Stimulated activated CD4-positive, alpha-beta T cell treated with anti-CD3 and anti-CD28 coated beads, Interleukin-1b, Interleukin-23, amount 100 ng/mL, for 48 hours (primary cell): ENCODE data around the gene SLC9A9.

Source experiments
- DNase-seq: peaks from one replicate; pipeline ENCODE4 v3.0.0-alpha.2; 2020

The SLC9A9 gene

DNA sequence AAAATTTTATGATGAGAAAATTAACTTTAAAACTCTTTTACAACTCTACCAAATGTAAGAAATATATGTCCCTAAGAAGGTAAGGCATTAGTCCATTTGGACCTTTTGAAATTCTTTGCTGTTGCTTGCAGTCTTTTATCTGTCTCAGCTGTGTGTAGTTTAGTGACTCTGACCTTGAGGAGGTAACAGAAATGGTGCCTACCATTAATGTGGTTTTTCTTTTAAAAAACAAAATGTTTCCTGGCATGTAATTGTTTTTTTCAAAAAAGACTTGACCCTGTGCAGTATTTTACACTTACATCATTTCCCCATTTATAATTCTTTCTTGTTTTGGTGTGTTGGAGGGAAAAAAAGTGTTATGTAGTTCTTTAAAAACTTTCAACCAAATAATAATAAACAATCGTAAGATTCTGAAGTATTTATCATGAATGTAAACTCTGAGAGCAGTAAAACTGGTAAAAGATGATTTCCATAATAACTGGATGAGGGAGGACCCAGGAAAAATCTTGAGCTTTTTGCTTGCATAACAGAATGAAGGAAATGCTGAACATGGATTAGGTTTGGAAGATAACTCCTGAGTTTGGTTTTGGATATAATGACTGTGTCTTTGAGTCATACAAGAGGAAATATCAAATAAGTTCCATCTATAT is 503.6 kb downstream of the SLC9A9 start:
- DNase-seq, result no peak

DNA sequence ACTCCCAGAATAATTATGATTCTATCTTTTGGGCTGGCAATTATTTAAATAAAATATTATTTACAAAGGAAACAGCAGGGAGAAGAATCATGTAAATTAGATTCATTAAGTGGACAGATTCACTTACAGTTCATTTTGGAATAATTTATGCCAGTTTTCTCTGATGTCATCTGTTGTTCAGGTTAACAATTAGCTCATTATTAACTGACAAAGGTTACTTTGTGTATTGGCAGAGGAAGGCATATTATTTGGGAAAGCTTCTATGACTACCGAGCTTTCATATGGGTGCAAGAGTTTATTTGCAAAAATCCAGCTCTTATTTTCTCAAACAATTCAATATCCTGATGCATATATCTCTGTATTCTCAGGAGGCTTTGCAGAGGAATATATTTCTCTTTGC is 504.3 kb downstream of the SLC9A9 start:
- no peak for DNase-seq

DNA sequence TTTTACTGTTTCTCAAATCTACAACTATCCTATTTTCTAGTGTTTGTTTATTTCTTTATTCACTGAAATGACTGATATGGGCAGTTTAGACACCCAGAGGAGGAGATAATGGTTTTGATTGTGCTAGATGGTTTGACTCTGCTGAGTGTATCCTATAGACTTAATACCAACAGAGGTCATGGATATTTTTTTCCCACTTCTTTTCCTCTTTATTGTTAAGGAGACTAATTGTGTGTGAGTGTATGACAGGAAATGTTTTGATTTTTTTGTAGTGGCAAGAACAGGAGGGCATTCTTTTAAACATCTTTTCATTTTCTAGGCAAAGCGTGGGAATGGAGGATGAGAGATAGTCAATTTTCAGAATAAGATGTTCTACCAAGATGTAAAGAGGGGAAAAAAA is 505.2 kb downstream of the SLC9A9 start:
- DNase-seq, result no peak

DNA sequence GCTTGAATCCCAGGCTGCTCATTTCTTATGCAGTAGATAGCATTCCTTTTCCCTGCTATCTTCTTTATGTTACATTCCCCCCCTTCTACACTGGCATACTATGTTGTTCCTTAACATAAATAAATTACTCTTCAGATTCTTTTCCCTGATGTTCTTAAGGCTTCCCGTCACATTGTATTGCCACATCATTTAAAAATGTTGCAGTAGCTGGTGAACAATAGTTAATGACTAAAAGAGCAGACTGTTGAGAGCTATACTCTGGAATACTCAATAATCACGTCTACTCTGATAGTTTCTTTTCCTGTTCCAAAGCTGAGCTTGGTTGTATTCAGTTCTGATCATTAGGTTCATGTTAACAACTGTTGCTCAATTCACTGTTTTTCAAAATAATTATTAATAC is 508.8 kb downstream of the SLC9A9 start:
- DNase-seq, result no peak

DNA sequence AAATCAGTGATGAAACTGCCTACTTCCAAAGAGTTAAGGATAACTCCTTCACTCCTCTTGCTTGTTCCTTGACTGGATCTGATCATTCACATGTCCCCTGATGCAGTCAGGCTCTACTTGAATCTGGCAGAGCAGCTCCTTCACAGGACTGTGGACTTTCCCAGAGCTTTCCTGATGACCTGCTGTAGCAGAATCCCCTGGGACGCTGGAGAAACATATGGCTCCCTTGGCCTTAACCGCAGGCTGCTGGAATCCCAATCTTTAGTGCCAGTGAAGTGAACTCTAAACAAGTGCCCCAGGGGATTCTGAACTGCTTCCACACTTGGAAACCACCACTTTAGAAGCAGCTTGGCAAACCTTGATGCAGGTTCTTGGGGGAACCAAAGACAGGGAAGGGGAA is 510.9 kb downstream of the SLC9A9 start:
- DNase-seq, result no peak

DNA sequence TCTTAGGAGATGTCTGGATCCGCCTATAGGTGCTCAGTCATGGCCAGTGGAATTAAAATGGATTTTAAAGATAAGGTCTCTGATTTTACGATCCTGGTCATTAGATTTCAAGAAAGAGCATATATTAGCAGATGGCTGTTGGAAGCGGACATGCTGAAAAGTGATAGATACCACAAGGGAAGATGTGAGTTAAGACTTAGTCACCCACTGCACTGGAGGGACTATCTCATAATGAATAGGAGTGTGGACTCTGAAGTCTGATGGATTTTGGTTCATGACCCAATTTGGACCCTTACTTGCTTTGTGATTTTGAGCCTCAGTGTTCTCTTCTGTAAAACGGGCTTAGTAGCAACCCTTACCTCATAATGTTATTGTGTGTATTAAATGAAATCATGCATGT is 514.0 kb downstream of the SLC9A9 start:
- no peak for DNase-seq

DNA sequence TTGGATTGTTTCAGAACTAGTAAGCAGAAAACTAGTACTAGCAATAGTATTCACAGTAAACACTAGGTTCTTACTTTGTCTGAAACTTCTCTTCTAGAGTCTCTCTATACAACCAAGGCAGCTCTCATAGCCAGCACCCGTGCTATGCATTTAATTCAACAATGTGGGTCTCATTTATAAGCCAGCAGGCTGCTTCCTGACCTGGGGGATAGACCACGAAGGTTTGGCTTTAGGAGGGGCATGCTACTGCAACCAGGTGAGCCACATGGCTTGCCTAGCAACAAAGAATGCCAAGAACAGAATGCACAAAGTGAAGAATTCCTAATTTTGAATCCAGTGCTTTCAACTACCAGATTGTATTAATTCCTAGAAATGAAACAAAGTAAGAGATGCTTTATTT is 514.9 kb downstream of the SLC9A9 start:
- no peak for DNase-seq

DNA sequence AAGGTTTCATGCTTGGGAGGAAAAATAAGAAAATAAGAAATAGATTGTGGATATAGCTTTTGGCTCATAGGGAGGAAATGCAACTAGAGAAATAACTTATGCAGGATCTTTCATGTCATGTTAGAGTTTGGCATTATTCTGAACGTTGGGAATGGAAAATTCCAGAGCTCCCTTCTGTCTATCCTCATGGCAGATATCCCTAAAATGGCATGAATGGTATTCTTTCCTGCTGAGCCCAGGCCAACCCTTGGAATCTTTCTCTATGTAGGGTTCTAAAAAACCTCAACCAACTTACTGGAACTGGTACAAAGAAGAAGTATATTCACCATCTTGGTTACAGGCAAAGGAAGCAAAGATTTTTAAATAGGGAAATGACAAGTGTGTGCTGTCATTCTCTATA is 516.2 kb downstream of the SLC9A9 start:
- DNase-seq, result no peak

DNA sequence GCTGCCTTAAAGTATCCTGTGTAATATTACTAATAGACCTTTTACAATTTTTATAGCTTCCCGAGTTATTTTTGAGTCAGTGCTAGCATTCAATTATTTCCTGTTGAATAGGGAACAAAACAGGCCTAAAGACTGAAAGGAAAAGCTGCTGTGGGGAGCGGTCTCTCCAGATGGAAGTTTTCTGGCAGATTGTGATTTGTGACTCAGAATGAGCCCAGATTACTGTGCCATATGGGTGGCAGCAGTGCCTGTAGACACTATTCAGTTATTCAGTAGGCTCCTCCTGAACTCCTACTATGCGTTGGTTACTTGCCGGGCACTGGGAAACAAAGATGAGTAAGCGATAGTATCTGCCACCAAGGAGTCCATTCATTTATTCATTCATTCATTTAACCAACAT is 516.9 kb downstream of the SLC9A9 start:
- no peak for DNase-seq

DNA sequence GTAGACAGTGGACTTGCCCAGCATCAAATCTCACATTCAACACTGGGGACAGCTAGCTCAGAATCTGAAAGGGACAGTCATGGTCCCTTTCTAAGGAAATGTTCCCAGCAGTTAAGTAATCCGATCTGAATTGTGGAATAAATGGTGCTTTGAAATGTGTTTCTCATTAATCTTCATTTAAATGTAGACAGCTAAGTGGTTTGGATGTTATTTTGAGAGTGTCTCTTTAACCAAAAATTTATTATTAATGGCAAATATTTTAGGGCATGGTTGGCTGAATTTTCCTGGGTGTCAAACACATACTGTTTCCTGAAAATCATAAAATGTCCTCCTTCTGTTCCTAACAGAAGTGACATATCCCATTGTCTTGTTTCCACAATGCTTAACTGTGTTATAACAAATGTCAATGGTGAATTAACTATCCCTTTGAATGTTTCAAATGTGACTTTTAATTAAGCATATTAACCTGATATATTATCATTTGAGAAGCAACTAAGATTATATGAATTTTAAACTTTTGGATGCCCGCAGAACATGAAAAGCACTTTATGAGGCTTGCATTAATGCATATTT is 517.9 kb downstream of the SLC9A9 start:
- DNase-seq, result no peak

DNA sequence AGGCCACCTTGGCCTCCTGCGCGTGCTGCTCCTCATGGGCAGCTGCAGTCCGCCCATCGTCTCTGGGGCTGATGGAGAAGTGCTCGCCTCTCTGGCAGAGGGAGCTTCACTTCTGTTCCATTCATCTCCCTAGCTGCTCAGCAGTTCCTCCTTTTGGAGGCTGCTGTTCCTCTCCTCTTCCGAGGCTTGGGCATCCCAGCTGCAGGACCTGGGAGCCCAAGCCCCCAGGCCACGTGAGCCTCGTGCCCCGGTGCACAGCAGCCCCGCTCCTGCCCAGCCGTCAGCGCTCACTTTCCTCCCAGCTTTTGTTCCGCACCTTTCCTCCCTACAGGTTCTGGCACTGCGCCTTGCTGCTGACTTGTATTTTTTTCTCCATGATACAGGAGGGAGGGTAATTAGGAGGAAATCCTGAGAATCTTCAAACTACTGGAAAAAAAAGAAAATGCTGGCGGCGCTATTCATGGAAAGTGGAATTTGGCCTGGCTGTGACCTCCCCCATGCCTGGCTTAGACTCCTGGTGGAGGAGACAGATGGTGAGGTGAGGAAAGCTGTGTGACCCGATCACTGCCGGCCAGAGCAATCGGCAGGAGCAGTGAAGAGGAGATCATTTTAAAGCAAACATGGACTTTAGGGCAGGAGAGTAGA is 518.6 kb downstream of the SLC9A9 start:
- no peak for DNase-seq

DNA sequence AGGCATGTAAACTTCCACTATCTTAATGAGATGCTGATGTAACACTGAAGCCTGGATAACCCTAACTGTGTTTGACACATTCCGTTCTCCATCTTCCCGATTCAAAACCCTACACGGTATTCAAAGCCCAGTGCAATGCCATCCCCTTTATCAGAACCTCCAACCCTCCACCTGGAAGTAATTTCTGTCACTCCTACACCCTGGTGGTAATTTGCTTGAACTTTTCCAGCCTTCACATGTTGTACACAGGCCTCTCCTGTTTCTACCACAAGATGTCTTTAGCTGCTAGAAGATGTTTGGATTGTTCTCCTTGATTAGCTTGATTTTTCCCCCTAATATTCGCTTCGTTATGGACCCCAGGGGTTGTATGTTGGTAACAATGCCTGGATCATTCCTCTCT is 519.8 kb downstream of the SLC9A9 start:
- no peak for DNase-seq

DNA sequence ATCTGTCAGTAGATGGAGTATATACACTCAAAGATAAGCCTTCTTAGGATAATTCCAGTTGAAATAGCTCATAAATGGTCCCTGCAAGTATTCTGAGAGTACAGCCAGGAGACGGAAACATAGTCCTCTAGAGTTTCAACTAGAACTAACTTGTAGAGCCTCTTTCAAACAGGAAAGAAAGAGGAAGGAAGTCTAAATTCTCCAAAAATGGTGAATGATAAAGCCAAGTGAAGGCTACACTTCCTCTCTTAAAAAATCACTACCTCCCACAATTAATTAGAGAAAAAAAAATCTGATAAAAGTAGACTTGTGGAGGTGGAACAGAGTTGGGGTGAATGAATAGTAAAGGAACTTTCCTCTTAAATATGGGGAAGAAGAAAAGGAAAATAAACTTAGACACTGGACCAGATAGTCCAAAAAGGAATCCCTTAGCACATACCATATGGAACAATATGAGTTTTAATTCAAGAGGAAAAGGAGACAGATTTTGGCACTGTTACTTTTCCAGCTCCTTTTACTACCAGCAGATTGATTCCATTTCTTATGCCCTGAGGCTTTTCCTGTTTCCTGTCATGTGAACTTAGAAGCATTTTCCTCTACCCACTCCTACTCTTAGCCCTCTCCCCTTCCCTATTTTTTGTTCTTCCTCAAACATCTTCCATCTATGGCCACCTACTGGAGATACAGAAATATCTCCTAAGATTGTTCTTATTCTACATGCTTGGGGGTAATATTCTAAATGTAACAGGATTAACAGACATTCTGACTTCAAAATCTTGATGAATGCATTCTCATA is 521.1 kb downstream of the SLC9A9 start:
- DNase-seq, result no peak

DNA sequence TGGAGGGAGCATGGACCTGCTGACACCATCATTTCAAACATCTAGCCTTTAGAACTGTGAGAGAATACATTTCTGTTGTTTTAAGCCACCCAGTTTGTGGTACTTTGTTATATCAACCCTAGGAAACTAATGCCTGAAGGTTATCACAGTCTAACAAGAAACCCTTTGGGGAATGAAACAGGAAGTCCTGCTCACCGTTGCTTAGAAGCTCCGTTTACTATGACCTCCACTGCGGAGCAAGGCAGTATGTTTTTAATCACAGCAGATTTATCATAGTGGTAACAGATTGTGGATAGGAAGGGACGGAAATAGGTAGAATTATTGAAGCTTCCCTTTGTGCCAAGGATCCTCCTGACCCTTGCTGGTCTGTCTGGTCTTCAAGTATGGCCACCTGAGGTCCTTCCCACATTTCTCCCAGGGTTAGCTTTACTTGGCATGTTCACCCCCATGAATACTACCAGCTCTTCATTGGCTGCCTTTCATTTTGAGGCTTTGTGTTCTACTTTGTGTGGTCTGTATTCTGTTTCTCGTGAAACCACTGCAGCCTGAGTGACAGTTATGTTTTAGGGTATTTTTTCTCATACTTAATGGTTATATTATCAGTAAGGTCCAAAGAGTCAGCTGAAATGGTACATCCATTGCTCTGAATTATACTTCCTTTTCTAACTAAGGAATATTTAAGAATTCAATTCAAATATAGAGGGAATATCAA is 527.1 kb downstream of the SLC9A9 start:
- no peak for DNase-seq

DNA sequence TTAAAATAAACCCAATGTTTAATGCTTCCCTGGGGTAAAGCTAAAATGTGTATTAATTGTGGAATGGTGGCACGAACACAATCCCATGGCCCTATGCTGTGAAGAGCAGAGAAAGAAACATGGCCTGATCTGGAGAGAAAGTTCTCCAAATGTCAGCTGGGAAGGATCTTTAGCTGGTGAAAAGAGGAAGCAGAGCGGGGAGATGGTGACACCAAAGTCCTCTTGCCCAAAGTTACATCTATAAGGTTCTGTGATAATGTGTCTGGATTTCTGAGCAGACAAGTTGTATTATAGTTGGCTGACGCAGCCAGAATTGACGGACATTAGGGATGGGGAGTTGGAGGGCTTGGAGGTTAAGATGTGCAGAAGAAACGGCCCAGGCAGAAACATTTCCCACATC is 532.5 kb downstream of the SLC9A9 start:
- no peak for DNase-seq

DNA sequence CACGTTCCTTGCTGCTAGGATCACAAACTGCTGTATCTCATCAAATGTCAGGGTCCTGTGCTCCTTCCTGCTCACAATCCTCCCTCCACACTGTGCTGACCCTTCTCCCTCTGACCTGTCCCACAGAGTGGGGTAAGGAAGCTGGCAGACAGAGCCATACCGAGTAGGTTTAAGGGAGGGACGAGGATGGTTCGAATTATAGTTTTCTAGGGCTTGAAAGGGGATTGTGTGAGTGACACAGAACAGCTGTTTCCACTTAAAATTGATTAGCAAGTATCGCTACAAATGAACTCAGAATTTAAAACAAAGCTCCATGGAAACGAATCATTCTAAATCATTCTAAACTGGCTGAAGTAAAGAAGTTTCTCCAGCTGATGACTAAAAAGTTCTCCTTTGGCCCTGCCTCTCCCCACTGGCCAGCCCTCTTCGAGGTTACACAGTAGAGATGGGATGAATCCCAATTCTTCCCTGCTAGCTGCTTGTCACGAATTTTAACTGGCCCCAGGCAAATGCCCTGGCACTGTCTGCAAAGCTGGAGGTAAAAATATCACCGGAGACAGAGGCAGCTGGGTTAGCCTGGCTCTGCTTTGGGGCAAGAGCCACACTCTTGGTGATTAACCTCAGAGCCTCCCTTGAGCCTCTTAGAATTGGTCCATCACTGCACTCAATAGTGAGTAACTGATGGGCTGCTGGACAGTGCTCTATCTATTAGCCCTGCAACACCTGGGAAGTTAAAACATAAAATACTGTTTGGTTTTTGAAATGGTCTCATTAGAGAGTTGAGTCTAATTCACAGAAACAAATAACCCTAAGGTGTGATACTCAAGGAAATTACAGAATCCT is 533.8 kb downstream of the SLC9A9 start:
- DNase-seq, result no peak

DNA sequence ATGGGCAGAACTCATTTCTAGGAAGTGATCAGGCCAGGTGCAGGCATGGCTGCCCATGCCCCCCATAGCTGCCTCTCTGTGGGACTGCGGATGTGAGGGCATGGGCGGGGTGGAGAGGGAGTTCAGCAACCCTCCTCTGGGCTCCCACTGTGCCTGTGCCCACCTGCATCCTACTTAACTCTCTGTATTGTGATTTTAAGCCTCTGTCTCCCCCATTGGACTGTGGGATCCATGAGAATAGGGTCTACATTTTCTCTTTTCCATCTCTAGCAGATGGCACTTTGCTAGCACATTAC is 534.4 kb downstream of the SLC9A9 start:
- no peak for DNase-seq

DNA sequence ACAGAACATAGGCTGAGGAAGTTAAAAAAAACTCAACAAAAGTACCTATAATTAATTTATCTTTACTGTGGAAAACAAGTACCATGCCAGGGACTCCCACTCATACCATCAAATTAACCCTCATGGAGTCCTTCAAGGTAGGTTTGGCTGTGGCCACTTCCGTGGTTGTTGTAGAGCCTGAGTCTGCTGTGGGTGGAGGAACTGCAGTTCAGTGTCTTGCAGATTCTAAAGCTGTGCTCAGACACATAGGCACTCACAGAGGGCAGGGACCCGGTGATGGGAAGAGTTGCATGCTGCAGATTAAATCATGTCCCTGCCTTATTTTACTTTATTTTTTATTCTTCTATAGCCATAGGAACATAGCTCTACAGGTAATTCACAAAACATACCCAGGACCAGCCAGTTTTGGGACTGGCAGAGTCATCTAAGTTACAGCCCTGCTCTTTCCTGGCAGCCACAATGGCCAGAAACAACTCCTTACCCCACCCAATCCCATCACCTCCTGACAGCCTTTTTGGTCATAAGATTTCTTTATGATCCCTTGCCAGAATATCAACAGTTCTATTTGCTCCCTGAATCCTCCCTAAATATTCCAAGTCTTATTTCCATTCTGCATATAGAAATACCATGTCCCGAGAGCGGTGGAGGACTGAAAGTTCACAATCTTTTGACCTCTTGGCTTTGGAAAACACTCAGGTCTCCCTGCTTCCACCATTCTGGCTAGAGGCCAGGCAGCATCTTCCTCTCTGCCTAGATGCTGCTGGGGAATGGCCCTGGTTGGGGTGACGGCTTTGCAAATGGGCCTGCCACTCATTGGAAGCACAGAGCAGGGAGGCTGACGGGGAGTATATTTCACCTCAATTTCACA is 535.0 kb downstream of the SLC9A9 start:
- DNase-seq, result no peak

DNA sequence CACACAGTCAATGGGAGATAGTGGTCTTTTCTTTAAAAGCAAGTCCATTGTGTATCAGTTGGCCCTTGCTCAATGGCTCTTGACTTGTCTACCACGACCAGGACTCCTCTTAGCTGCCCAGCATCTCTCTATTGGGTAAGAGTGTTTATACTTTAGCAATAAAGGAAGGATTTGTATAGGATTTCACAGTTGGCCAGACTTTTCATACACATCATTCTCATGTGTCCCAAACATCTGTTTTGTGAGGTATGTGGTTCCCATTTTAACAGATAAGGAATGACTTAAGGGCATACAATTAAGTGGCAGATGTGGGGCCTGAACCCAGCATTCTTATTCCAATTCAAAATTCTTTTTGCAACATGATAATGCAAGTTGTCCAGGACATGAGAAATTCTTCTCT is 537.2 kb downstream of the SLC9A9 start:
- no peak for DNase-seq

DNA sequence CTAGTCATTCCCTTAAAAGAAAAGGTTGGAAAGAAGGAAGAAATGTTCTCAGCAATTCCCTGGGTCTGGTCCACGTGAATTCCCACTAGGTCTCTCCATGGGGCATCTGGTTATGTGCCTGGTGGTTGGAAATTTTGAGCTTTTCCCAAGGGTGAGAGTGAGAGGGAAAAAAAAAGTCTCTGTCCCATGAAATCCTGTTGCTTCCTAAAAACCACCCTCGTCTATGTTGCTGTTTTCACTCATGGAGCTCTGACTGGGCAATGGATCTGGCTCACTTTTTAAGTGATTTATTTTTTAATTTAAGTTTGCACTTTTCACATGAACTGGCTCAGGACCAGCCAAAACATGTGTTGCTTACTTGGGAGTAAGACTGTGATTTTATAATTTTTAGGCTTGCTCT is 538.6 kb downstream of the SLC9A9 start:
- DNase-seq, result no peak

DNA sequence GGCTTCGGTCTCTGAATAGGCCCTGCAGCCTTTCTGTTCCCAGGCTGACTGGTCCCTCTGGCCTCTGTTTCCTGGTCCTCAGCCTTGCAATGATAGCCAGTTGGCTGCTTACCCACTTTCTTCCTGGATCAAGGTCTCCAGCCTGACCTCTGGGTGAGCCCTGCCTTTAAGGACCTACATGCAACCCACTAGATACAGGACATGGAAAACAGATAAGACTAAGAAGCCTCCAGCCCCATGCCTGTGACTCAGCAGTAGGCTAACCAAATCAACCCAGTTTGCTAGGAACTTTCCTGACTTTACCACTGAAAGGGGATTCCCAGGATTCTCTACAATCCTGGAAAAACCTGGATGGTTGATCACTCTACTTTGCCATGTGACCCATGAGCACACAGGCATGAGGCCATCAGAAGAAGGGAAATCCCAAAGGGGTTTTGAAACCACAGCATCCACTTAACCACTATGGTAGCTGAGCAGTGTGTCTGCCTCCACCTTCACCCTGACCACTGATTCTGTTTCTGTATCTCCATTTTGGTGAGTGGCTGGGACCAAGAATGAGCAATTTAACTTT is 540.6 kb downstream of the SLC9A9 start:
- no peak for DNase-seq
